ENCODE results near the gene COQ10B. TPM values are rescaled to one million over a fixed set of nuclear protein-coding genes. Genes with fewer than 3 reads are reported as not detected.

COQ10B gene
- total RNA-seq, 3 donors from 2014 or later (not counting 1 experiment from before 2014, with no cell fraction given), result 64.6 to 79.2 (median 72.5) TPM

DNA sequence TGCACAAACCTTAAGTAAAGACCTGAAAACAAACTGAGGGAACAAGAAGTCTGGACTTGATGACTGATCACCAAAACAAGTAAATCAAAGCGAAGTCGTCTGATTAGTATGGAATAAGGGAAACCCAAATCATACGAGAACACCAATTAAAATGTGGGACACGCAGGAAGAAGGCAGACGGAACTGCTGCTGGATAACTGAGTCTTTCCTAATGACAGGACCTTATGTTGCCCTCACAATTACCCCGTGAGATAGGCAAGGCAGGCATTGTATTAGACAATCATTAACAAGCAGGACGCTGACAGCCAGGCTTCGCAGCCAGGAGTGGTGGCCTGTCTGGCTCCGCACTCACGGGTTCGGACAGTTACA lies 614 bp upstream of the COQ10B start:
- no peaks in the 10 kb centered on the region for H3K9me3 Mint-ChIP-seq
- no peaks in the 10 kb centered on the region for H3K36me3 ChIP-seq (ENCODE audit: control insufficient read depth, insufficient read depth, low read length)
- H3K4me1 Mint-ChIP-seq, result peaks cover 40 to 48% of the 10 kb centered on the region in 2 donors
- peak overlapping the region; percentile 100 for H3K27ac Mint-ChIP-seq
- TF ChIP-seq, protein P1, sequence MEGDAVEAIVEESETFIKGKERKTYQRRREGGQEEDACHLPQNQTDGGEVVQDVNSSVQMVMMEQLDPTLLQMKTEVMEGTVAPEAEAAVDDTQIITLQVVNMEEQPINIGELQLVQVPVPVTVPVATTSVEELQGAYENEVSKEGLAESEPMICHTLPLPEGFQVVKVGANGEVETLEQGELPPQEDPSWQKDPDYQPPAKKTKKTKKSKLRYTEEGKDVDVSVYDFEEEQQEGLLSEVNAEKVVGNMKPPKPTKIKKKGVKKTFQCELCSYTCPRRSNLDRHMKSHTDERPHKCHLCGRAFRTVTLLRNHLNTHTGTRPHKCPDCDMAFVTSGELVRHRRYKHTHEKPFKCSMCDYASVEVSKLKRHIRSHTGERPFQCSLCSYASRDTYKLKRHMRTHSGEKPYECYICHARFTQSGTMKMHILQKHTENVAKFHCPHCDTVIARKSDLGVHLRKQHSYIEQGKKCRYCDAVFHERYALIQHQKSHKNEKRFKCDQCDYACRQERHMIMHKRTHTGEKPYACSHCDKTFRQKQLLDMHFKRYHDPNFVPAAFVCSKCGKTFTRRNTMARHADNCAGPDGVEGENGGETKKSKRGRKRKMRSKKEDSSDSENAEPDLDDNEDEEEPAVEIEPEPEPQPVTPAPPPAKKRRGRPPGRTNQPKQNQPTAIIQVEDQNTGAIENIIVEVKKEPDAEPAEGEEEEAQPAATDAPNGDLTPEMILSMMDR (IDR thresholded peaks at IDR 0.05), result no peak
- H3K9me3 ChIP-seq (ENCODE audit: control insufficient read depth, insufficient read depth, low read length), result no peaks in the 10 kb centered on the region
- DNase-seq, result no peak
- peaks cover 5% of the 10 kb centered on the region for H3K4me1 ChIP-seq (ENCODE audit: control insufficient read depth, insufficient read depth, low read length)
- intact Hi-C loops (cut with micrococcal nuclease), result loop anchor here (1.0 kb wide), 3 partner anchors 17 to 63 kb away; partner anchors contain the start of genes HSPE1 and SF3B1
- H3K27me3 ChIP-seq (ENCODE audit: control insufficient read depth, insufficient read depth, low read length), result no peaks in the 10 kb centered on the region
- H3K36me3 Mint-ChIP-seq, result peaks cover 7% of the 10 kb centered on the region
- H3K4me3 ChIP-seq (ENCODE audit: low read length), result peak overlapping the region; percentile 81
- peak overlapping the region; percentile 98 for H3K27ac ChIP-seq (ENCODE audit: low read length)
- no peak for ATAC-seq
- 7% methylated on average over 11 of the region's 11 CpGs for WGBS (ENCODE audit: insufficient coverage)
- peak overlapping the region; percentile 99 for H3K4me3 Mint-ChIP-seq
- H3K27me3 Mint-ChIP-seq (ENCODE audit: low read depth in 2 of 2), result no peaks in the 10 kb centered on the region

DNA sequence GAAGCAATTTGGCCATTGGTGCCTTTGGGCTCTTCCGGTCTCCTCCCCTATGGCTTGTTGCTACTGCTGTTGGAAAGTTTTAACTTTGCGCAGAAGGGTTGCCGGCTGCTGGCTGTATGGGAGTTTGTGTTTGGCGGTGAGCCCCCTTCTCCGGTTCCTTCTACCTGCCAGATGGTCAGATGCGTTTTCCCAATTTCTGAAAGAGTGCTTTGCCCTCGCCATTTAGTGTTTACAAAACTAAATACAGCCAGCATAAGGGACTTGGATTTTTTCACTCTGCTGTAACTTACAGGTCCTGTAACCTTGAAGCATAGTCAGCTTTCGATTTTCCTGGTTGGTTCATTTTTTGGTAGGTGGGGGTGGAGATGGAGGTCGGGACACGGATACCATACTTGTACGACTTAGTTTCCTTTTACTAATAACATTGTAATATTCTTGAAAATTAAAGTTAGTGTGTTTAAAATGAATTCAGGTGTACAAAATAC lies 604 bp downstream of the COQ10B start:
- Mint-ChIP-seq H3K36me3 (peaks cover 7% of the 10 kb centered on the region), H3K27ac (peak overlapping the region; percentile 100), H3K9me3 (no peaks in the 10 kb centered on the region), H3K27me3 (ENCODE audit: low read depth in 2 of 2) (no peaks in the 10 kb centered on the region), H3K4me1 (peaks cover 48 to 60% of the 10 kb centered on the region in 2 donors), H3K4me3 (peak overlapping the region; percentile 99)
- peaks cover 5% of the 10 kb centered on the region for H3K4me1 ChIP-seq (ENCODE audit: control insufficient read depth, insufficient read depth, low read length)
- WGBS (ENCODE audit: insufficient coverage), result 0% methylated on average over 7 of the region's 11 CpGs
- ATAC-seq (no peak), DNase-seq (peak in 1 of 2 donors; percentile 80)
- TF ChIP-seq, protein P1 (IDR thresholded peaks at IDR 0.05), result no peak
- no peaks in the 10 kb centered on the region for H3K9me3 ChIP-seq (ENCODE audit: control insufficient read depth, insufficient read depth, low read length)
- no peaks in the 10 kb centered on the region for H3K27me3 ChIP-seq (ENCODE audit: control insufficient read depth, insufficient read depth, low read length)
- peak overlapping the region; percentile 98 for H3K27ac ChIP-seq (ENCODE audit: low read length)
- H3K36me3 ChIP-seq (ENCODE audit: control insufficient read depth, insufficient read depth, low read length), result no peaks in the 10 kb centered on the region
- intact Hi-C loops (cut with micrococcal nuclease), result loop anchor here (1.0 kb wide), 3 partner anchors 19 to 61 kb away; partner anchors contain the start of genes HSPE1 and SF3B1
- H3K4me3 ChIP-seq (ENCODE audit: low read length), result peak overlapping the region; percentile 81

DNA sequence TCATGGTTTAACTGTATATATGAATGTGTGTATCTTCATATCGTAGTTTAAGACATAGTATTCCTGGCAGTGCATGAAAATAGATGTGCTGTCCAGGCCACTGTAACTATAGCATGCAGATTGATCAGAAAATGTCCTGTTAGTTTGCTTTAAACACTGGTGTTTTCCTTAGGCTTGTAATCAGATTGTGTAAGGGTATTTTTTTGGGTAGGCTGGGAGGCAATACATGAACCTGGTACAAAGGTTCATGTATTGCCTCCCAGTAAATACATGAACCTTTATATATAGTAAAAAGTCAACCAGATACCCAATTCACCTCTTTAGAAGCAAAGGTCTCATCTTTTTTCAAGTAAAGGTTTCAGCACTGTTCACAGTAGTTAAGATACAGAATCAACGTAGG lies 1.6 kb downstream of the COQ10B start:
- Mint-ChIP-seq H3K9me3 (no peaks in the 10 kb centered on the region), H3K36me3 (peaks cover 7% of the 10 kb centered on the region), H3K4me1 (peaks cover 58 to 66% of the 10 kb centered on the region in 2 donors), H3K27ac (peak overlapping the region; percentile 100), H3K4me3 (peak overlapping the region; percentile 99), H3K27me3 (ENCODE audit: low read depth in 2 of 2) (no peaks in the 10 kb centered on the region)
- TF ChIP-seq, protein P1 (IDR thresholded peaks at IDR 0.05), result no peak
- peaks cover 3% of the 10 kb centered on the region for H3K36me3 ChIP-seq (ENCODE audit: control insufficient read depth, insufficient read depth, low read length)
- no peak overlapping the region for H3K27ac ChIP-seq (ENCODE audit: low read length)
- H3K27me3 ChIP-seq (ENCODE audit: control insufficient read depth, insufficient read depth, low read length), result no peaks in the 10 kb centered on the region
- WGBS (ENCODE audit: insufficient coverage), result 89% methylated on average over 2 of the region's 2 CpGs
- peaks cover 5% of the 10 kb centered on the region for H3K4me1 ChIP-seq (ENCODE audit: control insufficient read depth, insufficient read depth, low read length)
- ATAC-seq (no peak), DNase-seq (no peak)
- intact Hi-C loops (cut with micrococcal nuclease), result no loop called here
- H3K9me3 ChIP-seq (ENCODE audit: control insufficient read depth, insufficient read depth, low read length), result no peaks in the 10 kb centered on the region
- H3K4me3 ChIP-seq (ENCODE audit: low read length), result no peak overlapping the region

DNA sequence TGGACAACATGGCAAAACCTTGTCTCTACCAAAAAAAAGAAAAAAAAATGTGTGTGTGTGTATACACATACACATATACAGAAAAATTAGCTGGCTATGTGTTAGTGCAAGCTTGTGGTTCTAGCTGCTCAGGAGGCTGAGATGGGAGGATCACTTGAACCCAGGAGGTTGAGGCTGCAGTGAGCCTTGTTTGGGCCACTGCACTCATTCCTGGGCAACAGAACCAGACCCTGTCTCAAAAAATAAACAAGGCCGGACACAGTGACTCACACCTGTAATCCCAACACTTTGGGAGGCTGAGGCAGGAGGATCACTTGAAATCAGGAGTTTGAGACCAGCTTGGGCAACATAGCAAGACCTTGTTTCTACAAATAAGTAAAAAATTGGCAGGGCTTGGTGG lies 2.1 kb downstream of the COQ10B start:
- Histone ChIP-seq H3K4me3 (ENCODE audit: low read length) (no peak overlapping the region), H3K36me3 (ENCODE audit: control insufficient read depth, insufficient read depth, low read length) (peaks cover 6% of the 10 kb centered on the region), H3K27me3 (ENCODE audit: control insufficient read depth, insufficient read depth, low read length) (no peaks in the 10 kb centered on the region), H3K27ac (ENCODE audit: low read length) (no peak overlapping the region), H3K9me3 (ENCODE audit: control insufficient read depth, insufficient read depth, low read length) (no peaks in the 10 kb centered on the region), H3K4me1 (ENCODE audit: control insufficient read depth, insufficient read depth, low read length) (peaks cover 5% of the 10 kb centered on the region)
- whole genome bisulfite sequencing (ENCODE audit: insufficient coverage), result 100% methylated on average over 1 of the region's 1 CpG
- Mint-ChIP-seq H3K9me3 (no peaks in the 10 kb centered on the region), H3K27me3 (ENCODE audit: low read depth in 2 of 2) (no peaks in the 10 kb centered on the region), H3K27ac (peak overlapping the region; percentile 3 to 100), H3K4me1 (peaks cover 60 to 66% of the 10 kb centered on the region in 2 donors), H3K36me3 (peaks cover 7% of the 10 kb centered on the region), H3K4me3 (no peak overlapping the region)
- TF ChIP-seq, protein P1 (IDR thresholded peaks at IDR 0.05), result no peak
- no peak for DNase-seq
- intact Hi-C loops (cut with micrococcal nuclease), result no loop called here
- no peak for ATAC-seq
